ENCODE data around the gene HNMT. TPM values are rescaled to one million over a fixed set of nuclear protein-coding genes. Genes with fewer than 3 reads are reported as not detected.

HNMT gene
- total RNA-seq, 4 donors from 2014 or later = 16.7 to 52.8 (median 47.7) TPM

DNA sequence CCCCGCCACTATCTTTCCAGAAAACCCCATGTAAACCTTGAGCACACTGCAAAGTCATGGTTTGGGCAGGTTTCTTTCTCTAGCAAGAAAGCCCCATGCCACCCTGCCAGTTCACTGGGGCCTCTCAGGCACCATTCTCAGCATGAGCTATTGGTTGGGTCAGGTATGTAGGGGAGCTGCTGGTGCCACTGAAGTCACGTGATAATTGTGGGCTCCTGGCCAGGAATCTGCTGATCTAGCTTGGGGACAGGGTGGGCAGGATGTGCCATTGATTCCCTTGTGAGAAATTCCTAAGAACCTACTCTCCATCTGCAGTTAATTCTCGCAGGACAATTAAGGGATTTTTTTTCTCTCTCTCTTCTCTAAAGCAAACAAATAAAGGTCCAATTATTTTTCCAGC is 26.5 kb upstream of the HNMT start:
- no peaks in the 10 kb centered on the region for H3K36me3 ChIP-seq
- ATAC-seq = no peak
- WGBS, 2 donors (ENCODE audit: low coverage in 1 of 2) = 81 to 100% methylated on average over 1 to 3 of the region's 3 CpGs
- no peaks in the 10 kb centered on the region for H3K4me1 ChIP-seq
- TF ChIP-seq, protein P1, sequence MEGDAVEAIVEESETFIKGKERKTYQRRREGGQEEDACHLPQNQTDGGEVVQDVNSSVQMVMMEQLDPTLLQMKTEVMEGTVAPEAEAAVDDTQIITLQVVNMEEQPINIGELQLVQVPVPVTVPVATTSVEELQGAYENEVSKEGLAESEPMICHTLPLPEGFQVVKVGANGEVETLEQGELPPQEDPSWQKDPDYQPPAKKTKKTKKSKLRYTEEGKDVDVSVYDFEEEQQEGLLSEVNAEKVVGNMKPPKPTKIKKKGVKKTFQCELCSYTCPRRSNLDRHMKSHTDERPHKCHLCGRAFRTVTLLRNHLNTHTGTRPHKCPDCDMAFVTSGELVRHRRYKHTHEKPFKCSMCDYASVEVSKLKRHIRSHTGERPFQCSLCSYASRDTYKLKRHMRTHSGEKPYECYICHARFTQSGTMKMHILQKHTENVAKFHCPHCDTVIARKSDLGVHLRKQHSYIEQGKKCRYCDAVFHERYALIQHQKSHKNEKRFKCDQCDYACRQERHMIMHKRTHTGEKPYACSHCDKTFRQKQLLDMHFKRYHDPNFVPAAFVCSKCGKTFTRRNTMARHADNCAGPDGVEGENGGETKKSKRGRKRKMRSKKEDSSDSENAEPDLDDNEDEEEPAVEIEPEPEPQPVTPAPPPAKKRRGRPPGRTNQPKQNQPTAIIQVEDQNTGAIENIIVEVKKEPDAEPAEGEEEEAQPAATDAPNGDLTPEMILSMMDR (IDR thresholded peaks at IDR 0.05) = no peak
- no peak for TF ChIP-seq POLR2AphosphoS5 (IDR thresholded peaks at IDR 0.05)
- TF ChIP-seq EP300 (IDR thresholded peaks at IDR 0.05) = no peak
- no peak for TF ChIP-seq POLR2A (IDR thresholded peaks at IDR 0.05)
- H3K9me3 ChIP-seq = no peaks in the 10 kb centered on the region
- H3K27me3 ChIP-seq = no peaks in the 10 kb centered on the region
- H3K4me3 ChIP-seq = no peak overlapping the region
- no peak overlapping the region for H3K27ac ChIP-seq

DNA sequence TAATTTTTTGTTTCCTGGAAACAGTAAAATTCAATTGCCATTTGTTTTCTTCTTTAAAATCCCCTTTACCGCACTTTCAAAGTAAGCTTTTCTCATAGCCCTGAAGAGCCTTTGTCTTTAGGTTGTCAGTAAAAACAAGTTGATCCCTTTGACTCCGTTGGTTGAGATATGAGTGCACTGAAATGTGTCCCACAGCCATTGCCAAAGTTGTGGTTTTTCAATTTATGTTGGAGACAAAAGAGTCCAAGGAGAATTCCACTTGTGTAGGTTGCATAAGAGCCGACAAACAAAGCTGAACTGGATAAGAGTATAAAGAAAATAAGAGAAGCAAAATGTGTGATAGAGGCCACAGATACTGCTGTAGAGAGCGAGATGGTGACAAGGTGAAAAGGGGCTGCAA is 26.1 kb upstream of the HNMT start:
- 68 to 75% methylated on average over 4 of the region's 4 CpGs for WGBS, 2 donors (ENCODE audit: low coverage in 1 of 2)
- ATAC-seq = no peak
- no peaks in the 10 kb centered on the region for H3K27me3 ChIP-seq
- H3K9me3 ChIP-seq = no peaks in the 10 kb centered on the region
- TF ChIP-seq EP300 (IDR thresholded peaks at IDR 0.05) (no peak), POLR2AphosphoS5 (IDR thresholded peaks at IDR 0.05) (no peak), POLR2A (IDR thresholded peaks at IDR 0.05) (no peak)
- TF ChIP-seq, protein P1 (IDR thresholded peaks at IDR 0.05) = no peak
- H3K27ac ChIP-seq = no peak overlapping the region
- no peaks in the 10 kb centered on the region for H3K36me3 ChIP-seq
- H3K4me1 ChIP-seq = no peaks in the 10 kb centered on the region
- H3K4me3 ChIP-seq = no peak overlapping the region

DNA sequence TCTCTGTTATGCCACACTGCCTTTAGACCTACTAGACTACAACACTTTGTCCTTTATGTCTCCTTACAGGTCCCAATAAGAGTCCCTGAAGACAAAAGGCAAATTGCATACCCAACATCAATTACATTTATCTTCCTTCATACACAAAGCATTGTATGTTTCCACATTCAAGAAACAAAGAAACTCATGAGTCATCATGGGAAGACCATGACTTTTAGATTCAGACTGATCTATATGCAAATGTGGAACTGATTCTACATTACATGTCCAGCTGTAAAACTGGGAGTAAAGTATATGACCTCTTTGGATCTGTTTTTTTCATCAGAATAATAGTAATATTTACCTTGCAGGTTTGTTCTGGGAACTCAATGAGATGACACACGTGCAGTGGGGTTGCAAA is 25.2 kb upstream of the HNMT start:
- ATAC-seq = no peak
- H3K27me3 ChIP-seq = no peaks in the 10 kb centered on the region
- TF ChIP-seq EP300 (IDR thresholded peaks at IDR 0.05) (no peak), POLR2AphosphoS5 (IDR thresholded peaks at IDR 0.05) (no peak), POLR2A (IDR thresholded peaks at IDR 0.05) (no peak)
- TF ChIP-seq, protein P1 (IDR thresholded peaks at IDR 0.05) = no peak
- H3K9me3 ChIP-seq = no peaks in the 10 kb centered on the region
- H3K36me3 ChIP-seq = no peaks in the 10 kb centered on the region
- no peak overlapping the region for H3K4me3 ChIP-seq
- 85 to 100% methylated on average over 1 of the region's 1 CpG for WGBS, 2 donors (ENCODE audit: low coverage in 1 of 2)
- H3K4me1 ChIP-seq = no peaks in the 10 kb centered on the region
- no peak overlapping the region for H3K27ac ChIP-seq

DNA sequence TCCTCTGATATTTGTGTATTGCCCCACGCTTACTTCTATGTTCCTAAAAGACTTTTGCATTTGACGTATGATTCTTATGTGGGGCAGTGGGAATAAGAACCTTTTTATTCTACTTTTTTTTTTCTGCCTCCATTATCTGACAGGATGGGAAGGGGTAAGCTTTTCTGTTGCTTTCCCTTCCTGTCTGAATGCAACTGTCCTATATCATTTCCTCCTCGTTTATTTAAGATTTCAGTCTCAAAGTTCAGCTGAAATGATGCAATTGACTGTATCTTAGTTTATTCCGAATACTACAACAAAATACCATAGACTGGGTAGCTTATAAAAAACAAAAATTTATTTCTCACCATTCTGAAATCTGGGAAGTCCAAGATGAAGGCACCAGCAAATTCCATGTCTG is 24.1 kb upstream of the HNMT start:
- H3K36me3 ChIP-seq = no peaks in the 10 kb centered on the region
- no peak overlapping the region for H3K27ac ChIP-seq
- no peak for ATAC-seq
- H3K27me3 ChIP-seq = no peaks in the 10 kb centered on the region
- H3K4me1 ChIP-seq = no peaks in the 10 kb centered on the region
- no peak overlapping the region for H3K4me3 ChIP-seq
- no peaks in the 10 kb centered on the region for H3K9me3 ChIP-seq
- TF ChIP-seq, protein P1 (IDR thresholded peaks at IDR 0.05) = no peak
- no peak for TF ChIP-seq POLR2A (IDR thresholded peaks at IDR 0.05)
- no peak for TF ChIP-seq EP300 (IDR thresholded peaks at IDR 0.05)
- TF ChIP-seq POLR2AphosphoS5 (IDR thresholded peaks at IDR 0.05) = no peak
- 80 to 86% methylated on average over 4 of the region's 4 CpGs for WGBS, 2 donors (ENCODE audit: low coverage in 1 of 2)

DNA sequence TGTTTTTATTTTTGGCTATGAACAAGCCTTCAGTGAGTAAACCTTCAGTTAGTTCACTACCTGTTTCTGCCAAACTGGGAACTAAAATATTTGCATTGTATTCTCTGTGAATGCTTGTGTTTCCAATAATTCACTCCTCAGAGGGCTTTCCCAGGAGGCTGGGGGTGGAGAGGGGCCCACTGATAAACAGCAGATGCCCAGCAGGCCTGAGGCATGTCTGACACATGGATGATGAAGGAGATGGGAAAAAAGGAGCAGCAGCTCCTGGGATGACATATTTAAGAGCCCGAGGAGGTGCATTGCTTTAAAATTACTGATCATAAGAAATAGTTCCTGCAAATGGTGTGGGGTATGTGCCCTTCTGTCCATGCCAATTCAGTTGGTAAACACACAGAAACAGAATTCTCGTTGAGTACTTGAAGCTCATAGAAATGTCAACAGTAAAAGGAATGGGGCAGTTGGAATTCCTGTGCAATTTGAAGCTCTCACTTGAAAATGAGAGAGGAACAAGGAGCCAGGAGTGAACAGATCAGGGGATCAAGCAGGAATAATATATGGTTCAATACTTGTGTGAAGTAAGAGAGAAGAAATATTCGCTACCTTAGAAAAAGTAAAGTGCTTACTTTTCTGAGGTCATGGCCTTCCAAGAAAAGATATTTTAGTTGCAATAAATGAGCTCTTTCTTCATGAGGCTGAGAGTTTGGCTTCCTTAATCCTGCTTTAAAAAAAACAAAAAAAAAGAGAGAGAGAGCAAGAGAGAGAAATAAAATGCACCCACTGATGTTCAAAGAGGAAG is 22.0 kb upstream of the HNMT start:
- Histone ChIP-seq H3K9me3 (no peaks in the 10 kb centered on the region), H3K36me3 (no peaks in the 10 kb centered on the region), H3K4me3 (no peak overlapping the region), H3K4me1 (no peaks in the 10 kb centered on the region), H3K27ac (no peak overlapping the region), H3K27me3 (no peaks in the 10 kb centered on the region)
- WGBS, 2 donors (ENCODE audit: low coverage in 1 of 2) = 38 to 65% methylated on average over 3 of the region's 3 CpGs
- TF ChIP-seq, protein P1 (IDR thresholded peaks at IDR 0.05) = no peak
- no peak for TF ChIP-seq POLR2A (IDR thresholded peaks at IDR 0.05)
- TF ChIP-seq POLR2AphosphoS5 (IDR thresholded peaks at IDR 0.05) = no peak
- no peak for TF ChIP-seq EP300 (IDR thresholded peaks at IDR 0.05)
- ATAC-seq = no peak

All from gastroesophageal sphincter (tissue), 4 donors.